ENCODE data around the gene FAM170B. TPM values are rescaled to one million over a fixed set of nuclear protein-coding genes. Genes with fewer than 3 reads are reported as not detected.

Gene FAM170B
- total and polyA plus RNA-seq, 2 experiments from 2014 or later: not detected

GRCh38 chr10:49110684-49111319 is 23.0 kb downstream of the FAM170B start:
- Mint-ChIP-seq H3K4me1 (peaks cover 8% of the 10 kb centered on the region), H3K36me3 (ENCODE audit: low read depth) (no peaks in the 10 kb centered on the region), H3K4me3 (no peak overlapping the region), H3K27me3 (ENCODE audit: insufficient read depth, low read depth, poor library complexity) (no peaks in the 10 kb centered on the region), H3K9me3 (no peaks in the 10 kb centered on the region), H3K27ac (no peak overlapping the region)
- H2AFZ ChIP-seq: no peak overlapping the region
- no peaks in the 10 kb centered on the region for H3K4me1 ChIP-seq (ENCODE audit: insufficient read depth)
- no peaks in the 10 kb centered on the region for H4K20me1 ChIP-seq (replicated peaks; ENCODE audit: insufficient read depth)
- DNase-seq (ENCODE audit: low spot score) (no peak), ATAC-seq (no peak)
- H3K36me3 ChIP-seq (ENCODE audit: insufficient read depth): no peaks in the 10 kb centered on the region
- no peak overlapping the region for H3K4me3 ChIP-seq
- no peaks in the 10 kb centered on the region for H3K79me2 ChIP-seq (replicated peaks; ENCODE audit: insufficient read depth)
- no peak overlapping the region for H3K4me2 ChIP-seq
- TF ChIP-seq NANOG (IDR thresholded peaks at IDR 0.05; ENCODE audit: borderline replicate concordance) (no peak), CREB1 (CRISPR knock-in tag; IDR thresholded peaks at IDR 0.05; ENCODE audit: low read depth) (no peak), ETS1 (IDR thresholded peaks at IDR 0.05) (no peak)
- H3K27ac ChIP-seq (ENCODE audit: low read depth): no peak overlapping the region
- H3K27me3 ChIP-seq (ENCODE audit: insufficient read depth): peaks cover 11% of the 10 kb centered on the region
- no peaks in the 10 kb centered on the region for H3F3A ChIP-seq (replicated peaks; ENCODE audit: low read depth)
- no peaks in the 10 kb centered on the region for H3K9me2 ChIP-seq (ENCODE audit: insufficient read depth)

DNA sequence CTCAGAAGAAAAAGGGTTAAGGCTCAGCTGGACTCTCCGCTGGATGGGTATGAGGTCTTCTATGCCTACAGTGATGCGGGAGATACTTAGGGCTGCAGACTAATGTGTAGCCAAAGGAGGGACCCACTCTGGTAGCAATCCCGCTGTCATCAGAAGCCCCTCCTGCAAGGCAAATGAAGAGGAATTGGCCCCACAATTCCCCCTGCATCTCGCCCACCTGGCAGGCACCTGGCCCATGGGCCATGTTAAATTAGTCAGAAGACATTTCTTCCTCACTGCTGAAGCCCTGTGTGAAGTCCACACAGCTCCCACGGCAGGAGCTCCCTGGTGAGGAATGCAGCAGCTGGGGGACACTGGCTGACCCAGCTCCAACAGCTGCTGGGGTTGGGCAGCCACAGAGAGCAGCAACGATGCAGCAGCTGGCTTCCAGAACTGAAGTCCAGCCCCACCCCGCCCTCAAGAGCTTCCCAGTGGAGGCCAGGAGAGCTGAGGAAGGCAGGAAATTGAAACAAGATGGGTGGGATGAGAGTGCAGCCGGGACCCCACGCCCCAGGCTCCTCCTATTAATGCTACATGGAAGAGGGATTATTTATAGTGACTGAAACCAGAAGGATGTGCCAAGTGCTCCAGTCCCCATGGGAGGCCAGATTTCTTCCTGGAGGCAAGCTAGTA is 24.0 kb downstream of the FAM170B start:
- DNase-seq (ENCODE audit: low spot score) (no peak), ATAC-seq (no peak)
- Histone ChIP-seq H3K4me2 (no peak overlapping the region), H3K9me2 (ENCODE audit: insufficient read depth) (no peaks in the 10 kb centered on the region), H3F3A (replicated peaks; ENCODE audit: low read depth) (no peaks in the 10 kb centered on the region), H3K27ac (ENCODE audit: low read depth) (no peak overlapping the region), H3K4me1 (ENCODE audit: insufficient read depth) (no peaks in the 10 kb centered on the region), H2AFZ (no peak overlapping the region), H3K36me3 (ENCODE audit: insufficient read depth) (no peaks in the 10 kb centered on the region), H4K20me1 (replicated peaks; ENCODE audit: insufficient read depth) (no peaks in the 10 kb centered on the region), H3K4me3 (no peak overlapping the region), H3K27me3 (ENCODE audit: insufficient read depth) (peaks cover 11% of the 10 kb centered on the region), H3K79me2 (replicated peaks; ENCODE audit: insufficient read depth) (no peaks in the 10 kb centered on the region)
- Mint-ChIP-seq H3K27me3 (ENCODE audit: insufficient read depth, low read depth, poor library complexity) (peaks cover 2% of the 10 kb centered on the region), H3K36me3 (ENCODE audit: low read depth) (no peaks in the 10 kb centered on the region), H3K27ac (no peak overlapping the region), H3K4me3 (no peak overlapping the region), H3K9me3 (no peaks in the 10 kb centered on the region), H3K4me1 (peaks cover 8% of the 10 kb centered on the region)
- no peak for TF ChIP-seq NANOG (IDR thresholded peaks at IDR 0.05; ENCODE audit: borderline replicate concordance)
- TF ChIP-seq, protein P1, sequence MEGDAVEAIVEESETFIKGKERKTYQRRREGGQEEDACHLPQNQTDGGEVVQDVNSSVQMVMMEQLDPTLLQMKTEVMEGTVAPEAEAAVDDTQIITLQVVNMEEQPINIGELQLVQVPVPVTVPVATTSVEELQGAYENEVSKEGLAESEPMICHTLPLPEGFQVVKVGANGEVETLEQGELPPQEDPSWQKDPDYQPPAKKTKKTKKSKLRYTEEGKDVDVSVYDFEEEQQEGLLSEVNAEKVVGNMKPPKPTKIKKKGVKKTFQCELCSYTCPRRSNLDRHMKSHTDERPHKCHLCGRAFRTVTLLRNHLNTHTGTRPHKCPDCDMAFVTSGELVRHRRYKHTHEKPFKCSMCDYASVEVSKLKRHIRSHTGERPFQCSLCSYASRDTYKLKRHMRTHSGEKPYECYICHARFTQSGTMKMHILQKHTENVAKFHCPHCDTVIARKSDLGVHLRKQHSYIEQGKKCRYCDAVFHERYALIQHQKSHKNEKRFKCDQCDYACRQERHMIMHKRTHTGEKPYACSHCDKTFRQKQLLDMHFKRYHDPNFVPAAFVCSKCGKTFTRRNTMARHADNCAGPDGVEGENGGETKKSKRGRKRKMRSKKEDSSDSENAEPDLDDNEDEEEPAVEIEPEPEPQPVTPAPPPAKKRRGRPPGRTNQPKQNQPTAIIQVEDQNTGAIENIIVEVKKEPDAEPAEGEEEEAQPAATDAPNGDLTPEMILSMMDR (conservative IDR thresholded peaks at IDR 0.05; ENCODE audit: low read depth in 2 of 2): no peak
- TF ChIP-seq CREB1 (CRISPR knock-in tag; IDR thresholded peaks at IDR 0.05; ENCODE audit: low read depth): no peak
- TF ChIP-seq ETS1 (IDR thresholded peaks at IDR 0.05): no peak
- TF ChIP-seq JUNB (IDR thresholded peaks at IDR 0.05; ENCODE audit: unreplicated experiment): no peak
- TF ChIP-seq ZNF114 (CRISPR knock-in tag; IDR thresholded peaks at IDR 0.05): no peak
